ACC112 (cell line): Measurements from ENCODE around the gene RAB13.

Experiments used
- H2AFZ ChIP-seq: fragments of 200-600 bp; sonication (generic); one replicate; pipeline ENCODE4 v1.6.0; 2017; ENCODE audit warnings: antibody characterized with exemption, low read length; ENCODE audit not compliant: unreplicated experiment
- H3K27ac ChIP-seq: fragments of 200-600 bp; sonication (generic); 2 replicates; pipeline ENCODE4 v1.5.1; 2014; ENCODE audit warnings: low read depth, mild to moderate bottlenecking, antibody characterized with exemption, low read length, moderate library complexity
- H3K27me3 ChIP-seq: fragments of 200-600 bp; sonication (generic); 2 replicates; pipeline ENCODE4 v1.6.1; 2014; ENCODE audit warnings: mild to moderate bottlenecking, antibody characterized with exemption, low read length, moderate library complexity, mixed read lengths; ENCODE audit not compliant: insufficient read depth
- H3K36me3 ChIP-seq: fragments of 200-600 bp; sonication (generic); 2 replicates; pipeline ENCODE4 v1.6.1; 2016; ENCODE audit warnings: mild to moderate bottlenecking, antibody characterized with exemption, low read length, moderate library complexity, mixed read lengths; ENCODE audit not compliant: insufficient read depth
- H3K4me1 ChIP-seq: fragments of 200-600 bp; sonication (generic); one replicate; pipeline ENCODE4 v1.6.1; 2016; ENCODE audit warnings: low read length, mixed read lengths; ENCODE audit not compliant: insufficient read depth, unreplicated experiment, control insufficient read depth
- H3K4me3 ChIP-seq: fragments of 200-600 bp; sonication (generic); 2 replicates; pipeline ENCODE4 v1.5.1; 2014; ENCODE audit warnings: mild to moderate bottlenecking, low read depth, low read length
- H3K79me2 ChIP-seq: fragments of 200-600 bp; sonication (generic); one replicate; pipeline ENCODE4 v1.6.0; 2016; ENCODE audit warnings: low read length; ENCODE audit not compliant: control insufficient read depth, unreplicated experiment, insufficient read depth

Gene RAB13

DNA sequence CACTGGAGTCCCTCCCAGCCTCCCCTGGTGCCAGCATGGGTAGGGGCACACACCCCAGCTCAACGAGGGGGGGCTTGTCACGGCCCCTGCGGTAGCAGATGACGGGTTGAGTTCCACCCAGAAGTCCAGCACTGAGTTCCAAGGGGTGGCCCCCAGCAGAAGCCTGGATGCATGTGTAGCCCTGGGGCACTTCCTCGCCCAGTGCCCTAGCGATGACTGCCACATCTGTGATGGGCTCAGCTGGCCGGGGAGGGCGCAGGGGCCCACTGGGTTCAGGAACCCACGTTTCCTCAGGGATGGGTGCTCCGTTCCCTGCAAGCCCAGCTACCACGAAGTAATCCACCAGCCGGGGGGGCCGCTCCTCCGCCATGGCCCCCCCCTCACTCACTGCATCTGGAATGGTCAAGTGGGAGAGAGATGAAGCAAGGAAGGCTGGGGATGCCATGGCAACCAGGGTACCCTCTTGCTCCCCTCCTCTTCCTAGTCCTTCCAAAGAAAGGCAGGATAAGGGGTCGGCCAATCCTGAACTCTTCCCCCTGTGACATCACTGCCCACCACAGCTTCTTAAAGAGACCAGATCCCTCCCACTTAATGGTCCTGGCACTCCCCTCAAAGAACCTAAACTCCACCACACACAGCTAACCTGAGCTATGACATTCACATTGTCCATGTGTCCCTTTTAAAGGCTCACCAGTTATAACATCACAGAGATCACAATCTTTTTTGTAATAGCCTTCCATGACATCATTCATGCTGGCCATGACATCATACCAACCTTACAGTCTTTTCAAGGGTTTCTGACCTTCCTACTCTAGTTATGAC, 41.9 kb downstream of the RAB13 start:
- H3K36me3 ChIP-seq = peaks cover 11% of the 10 kb centered on the region; the same call in 1 of the 2 replicates
- H3K4me1 ChIP-seq = peaks cover 3% of the 10 kb centered on the region
- H3K27ac ChIP-seq = no peak overlapping the region
- peaks cover 19% of the 10 kb centered on the region for H3K79me2 ChIP-seq
- no peak overlapping the region for H2AFZ ChIP-seq
- H3K27me3 ChIP-seq = no peaks in the 10 kb centered on the region
- H3K4me3 ChIP-seq = peak overlapping the region; percentile 87

DNA sequence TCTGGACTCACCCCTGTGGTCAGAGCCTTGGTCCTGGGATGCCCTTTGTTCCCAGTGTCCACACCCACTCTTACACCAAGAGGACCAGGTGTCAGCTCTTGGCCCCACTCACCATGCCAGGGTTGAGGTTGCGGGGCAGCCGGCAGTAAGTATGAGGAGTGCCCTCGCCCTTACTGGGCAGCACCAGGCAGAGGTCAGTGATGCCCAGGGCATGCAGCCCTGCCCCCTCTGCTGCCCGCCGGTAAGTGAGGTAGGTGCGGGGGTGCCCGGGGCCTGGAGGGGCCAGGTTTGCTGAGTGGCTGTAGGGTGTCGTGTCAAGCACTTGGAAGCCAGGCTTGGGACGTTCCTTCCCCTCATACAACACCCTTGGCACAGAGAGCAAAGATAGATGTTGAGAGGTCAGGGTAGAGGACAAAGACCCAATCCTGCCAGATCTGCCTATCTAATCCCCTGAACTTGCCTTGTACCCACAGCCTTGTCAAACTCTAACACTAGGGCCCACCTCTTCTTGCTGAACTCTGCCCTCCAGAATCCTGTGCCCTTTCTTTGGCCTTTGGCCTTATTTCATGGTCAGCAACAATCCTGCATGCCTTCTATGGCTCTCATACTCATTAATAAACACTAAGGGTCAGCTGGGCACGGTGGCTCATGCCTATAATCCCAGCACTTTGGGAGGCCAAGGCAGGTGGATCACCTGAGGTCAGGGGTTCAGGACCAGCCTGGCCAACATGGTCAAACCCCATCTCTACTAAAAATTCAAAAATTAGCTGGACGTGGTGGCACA, 43.2 kb downstream of the RAB13 start:
- H3K27me3 ChIP-seq = no peaks in the 10 kb centered on the region
- no peak overlapping the region for H3K4me3 ChIP-seq
- peaks cover 3% of the 10 kb centered on the region for H3K4me1 ChIP-seq
- peaks cover 19% of the 10 kb centered on the region for H3K79me2 ChIP-seq
- no peak overlapping the region for H2AFZ ChIP-seq
- no peak overlapping the region for H3K27ac ChIP-seq
- H3K36me3 ChIP-seq = peaks cover 5% of the 10 kb centered on the region; the same call in 1 of the 2 replicates

DNA sequence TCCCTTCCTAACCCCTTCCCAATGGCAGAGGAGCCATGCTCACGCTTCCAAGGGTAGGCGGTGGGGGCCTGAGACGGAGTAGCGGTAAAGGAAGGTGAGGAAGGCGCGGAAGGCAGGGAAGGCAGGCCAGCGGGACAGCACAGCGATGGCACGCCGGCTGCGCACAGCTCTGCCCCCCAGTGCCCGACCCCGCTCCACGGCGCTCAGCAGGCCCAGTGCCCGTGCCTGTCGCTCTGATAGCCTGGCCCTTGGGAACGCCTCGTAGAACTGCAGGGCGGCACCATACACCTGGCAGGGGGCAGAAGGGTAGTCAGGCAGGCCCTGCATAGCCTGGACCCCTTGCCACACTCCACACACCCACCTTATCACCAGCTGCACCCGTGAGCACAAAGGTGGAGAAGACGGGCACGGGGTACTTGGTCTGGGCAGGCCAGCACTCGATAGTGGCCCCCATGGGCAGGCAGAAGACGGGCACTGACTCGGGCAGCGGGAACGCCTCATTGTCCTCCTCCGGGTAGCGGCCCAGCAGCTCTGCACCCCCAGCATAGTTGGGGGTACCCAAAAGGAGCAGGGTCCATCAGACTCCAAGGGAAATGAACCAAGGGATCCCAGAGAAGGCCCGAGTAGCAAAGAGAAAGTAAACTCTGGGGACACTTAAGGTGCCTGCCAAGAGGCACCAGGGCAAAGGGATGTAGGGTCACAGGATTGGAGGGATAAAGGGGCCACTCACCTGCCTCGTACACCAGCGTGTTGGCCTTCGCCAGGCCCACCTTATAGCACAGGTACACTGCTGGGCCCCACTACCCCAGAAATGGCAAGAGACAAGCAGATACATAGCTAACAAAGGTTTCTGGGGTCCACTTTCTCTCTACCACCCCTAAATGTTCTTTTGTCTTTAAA, 44.1 kb downstream of the RAB13 start:
- no peak overlapping the region for H3K4me3 ChIP-seq
- H2AFZ ChIP-seq = no peak overlapping the region
- peaks cover 19% of the 10 kb centered on the region for H3K79me2 ChIP-seq
- no peaks in the 10 kb centered on the region for H3K27me3 ChIP-seq
- H3K36me3 ChIP-seq = peaks cover 9% of the 10 kb centered on the region; the same call in 1 of the 2 replicates
- H3K4me1 ChIP-seq = peaks cover 3% of the 10 kb centered on the region
- H3K27ac ChIP-seq = no peak overlapping the region

DNA sequence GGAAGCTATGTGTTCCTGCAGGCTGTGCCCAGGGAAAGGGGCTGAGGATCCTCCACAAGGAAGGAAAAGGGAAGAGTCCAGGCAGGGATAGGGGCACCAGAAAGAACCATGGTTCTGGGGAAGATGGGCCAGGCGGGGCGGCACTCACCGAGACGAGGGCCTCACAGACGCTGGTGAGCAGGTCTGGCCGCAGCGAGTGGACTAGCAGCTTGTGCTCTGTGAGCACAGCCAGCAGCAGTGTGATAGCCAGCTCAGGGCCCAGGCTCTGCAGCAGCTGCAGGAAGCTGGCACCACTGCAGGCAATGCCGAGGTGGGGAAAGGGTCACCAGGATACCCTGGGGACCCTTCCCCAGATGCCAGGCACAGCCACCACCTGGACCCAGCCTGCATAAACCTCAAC, 45.4 kb downstream of the RAB13 start:
- no peak overlapping the region for H3K4me3 ChIP-seq
- H3K36me3 ChIP-seq = peaks cover 16% of the 10 kb centered on the region; the same call in 1 of the 2 replicates
- H3K27me3 ChIP-seq = no peaks in the 10 kb centered on the region
- H2AFZ ChIP-seq = no peak overlapping the region
- no peak overlapping the region for H3K27ac ChIP-seq
- H3K79me2 ChIP-seq = peaks cover 19% of the 10 kb centered on the region
- H3K4me1 ChIP-seq = no peaks in the 10 kb centered on the region

DNA sequence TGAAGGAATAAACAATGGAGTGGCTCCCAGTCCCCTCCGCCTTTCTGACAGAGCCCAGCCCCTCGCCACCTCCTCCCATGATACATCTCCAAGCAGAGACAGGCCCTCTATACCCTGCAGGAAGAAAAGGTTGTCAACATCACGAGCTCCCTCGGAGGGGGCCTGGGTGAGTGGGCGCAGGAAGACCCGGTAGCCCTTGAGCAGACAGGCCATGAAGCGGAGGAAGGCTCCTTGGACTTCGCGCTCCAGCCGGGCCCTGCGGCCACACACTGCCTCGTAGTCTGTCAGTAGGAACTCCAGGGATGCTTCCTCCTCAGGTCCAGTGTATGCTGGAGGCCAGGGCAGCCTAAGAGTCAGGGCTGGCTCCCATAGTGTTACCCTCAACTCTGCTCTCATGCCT, 46.7 kb downstream of the RAB13 start:
- no peak overlapping the region for H3K4me3 ChIP-seq
- H3K79me2 ChIP-seq = peaks cover 7% of the 10 kb centered on the region
- H3K27ac ChIP-seq = no peak overlapping the region
- H3K36me3 ChIP-seq = peaks cover 19% of the 10 kb centered on the region; the same call in 1 of the 2 replicates
- H2AFZ ChIP-seq = no peak overlapping the region
- no peaks in the 10 kb centered on the region for H3K4me1 ChIP-seq
- no peaks in the 10 kb centered on the region for H3K27me3 ChIP-seq

DNA sequence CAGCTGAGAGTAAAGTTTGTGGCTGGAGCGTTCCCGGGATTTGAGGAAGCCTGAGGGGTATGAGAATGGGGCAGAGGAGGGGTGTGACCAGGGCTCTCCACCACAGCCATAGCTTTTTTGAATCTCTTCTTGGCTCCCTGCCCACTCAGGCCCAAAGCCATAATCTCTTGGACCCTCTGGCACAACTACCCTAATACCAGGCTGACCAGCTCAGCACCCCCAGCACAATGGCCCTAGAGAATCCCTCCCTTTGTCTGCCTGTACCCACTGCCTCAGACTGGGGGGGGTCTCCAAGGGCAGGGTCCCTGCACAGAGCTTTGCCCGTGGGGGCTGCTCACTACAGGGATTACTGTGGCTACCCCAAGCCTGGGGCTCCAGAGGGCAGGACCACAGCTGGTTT, 47.1 kb downstream of the RAB13 start:
- Histone ChIP-seq H3K4me3 (no peak overlapping the region), H3K27me3 (no peaks in the 10 kb centered on the region), H3K27ac (no peak overlapping the region), H3K4me1 (no peaks in the 10 kb centered on the region), H3K36me3 (peaks cover 19% of the 10 kb centered on the region; the same call in 1 of the 2 replicates), H3K79me2 (peaks cover 2% of the 10 kb centered on the region), H2AFZ (no peak overlapping the region)

DNA sequence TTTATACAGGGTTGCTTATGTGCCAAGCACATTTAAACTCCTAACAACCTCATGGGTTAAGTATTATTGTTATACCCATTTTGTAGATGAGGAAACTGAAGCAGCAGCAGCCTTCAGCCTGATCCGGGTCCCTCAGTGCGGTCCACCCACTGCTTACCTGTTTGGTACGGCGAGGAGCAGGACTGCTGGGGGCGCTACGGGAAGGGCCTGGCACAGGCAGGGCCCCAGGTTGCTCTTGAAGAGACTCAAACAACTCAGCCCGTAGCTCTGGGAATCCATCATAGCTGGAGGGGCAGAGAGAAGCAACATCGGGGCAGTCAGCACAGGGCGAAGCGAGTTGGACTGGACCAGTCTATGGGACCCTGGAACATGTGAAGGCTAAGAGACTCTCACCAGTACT, 48.8 kb downstream of the RAB13 start:
- Histone ChIP-seq H3K36me3 (peaks cover 15% of the 10 kb centered on the region; the same call in 1 of the 2 replicates), H2AFZ (no peak overlapping the region), H3K4me3 (no peak overlapping the region), H3K27me3 (no peaks in the 10 kb centered on the region), H3K79me2 (no peaks in the 10 kb centered on the region), H3K4me1 (no peaks in the 10 kb centered on the region), H3K27ac (no peak overlapping the region)

DNA sequence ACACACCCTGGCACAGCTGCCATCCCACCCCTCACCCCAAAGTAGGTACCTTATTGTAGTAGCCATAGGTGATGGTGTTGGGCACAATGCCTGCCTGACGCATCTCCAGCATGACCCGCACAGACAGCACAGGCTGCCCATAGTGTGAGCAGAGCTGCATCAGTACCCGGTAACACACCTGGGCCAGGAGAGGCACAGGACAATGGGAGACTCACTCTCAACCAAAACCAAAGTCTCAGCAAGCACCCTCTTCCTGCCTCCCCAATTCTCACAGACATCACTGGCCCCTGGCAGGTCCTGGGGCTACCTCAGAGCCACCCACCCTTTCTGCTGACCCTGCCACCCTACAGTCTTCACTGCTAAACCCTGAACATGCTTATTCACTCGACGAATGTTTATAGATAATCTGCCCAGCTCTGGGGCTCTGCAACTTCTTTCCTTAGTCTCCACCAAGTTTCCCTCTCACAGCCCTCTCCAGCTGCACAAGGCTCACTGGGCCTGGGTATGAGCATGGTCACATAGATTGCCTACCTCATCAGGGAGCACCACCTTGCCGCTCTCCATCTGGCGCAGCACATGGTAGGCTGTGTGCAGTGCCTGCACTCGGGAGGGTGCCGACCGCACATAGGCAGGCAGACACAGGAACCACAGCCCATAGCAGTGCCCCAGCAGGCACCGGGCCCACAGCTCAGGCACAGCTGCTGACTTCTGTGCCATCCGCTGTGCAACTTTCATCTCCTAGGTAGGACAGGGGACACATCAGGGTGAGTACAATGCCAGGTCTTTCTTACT, 49.9 kb downstream of the RAB13 start:
- H3K27me3 ChIP-seq = no peaks in the 10 kb centered on the region
- H3K4me3 ChIP-seq = no peak overlapping the region
- H3K4me1 ChIP-seq = no peaks in the 10 kb centered on the region
- H3K36me3 ChIP-seq = peaks cover 15% of the 10 kb centered on the region; the same call in 1 of the 2 replicates
- H3K79me2 ChIP-seq = no peaks in the 10 kb centered on the region
- H3K27ac ChIP-seq = no peak overlapping the region
- H2AFZ ChIP-seq = no peak overlapping the region

DNA sequence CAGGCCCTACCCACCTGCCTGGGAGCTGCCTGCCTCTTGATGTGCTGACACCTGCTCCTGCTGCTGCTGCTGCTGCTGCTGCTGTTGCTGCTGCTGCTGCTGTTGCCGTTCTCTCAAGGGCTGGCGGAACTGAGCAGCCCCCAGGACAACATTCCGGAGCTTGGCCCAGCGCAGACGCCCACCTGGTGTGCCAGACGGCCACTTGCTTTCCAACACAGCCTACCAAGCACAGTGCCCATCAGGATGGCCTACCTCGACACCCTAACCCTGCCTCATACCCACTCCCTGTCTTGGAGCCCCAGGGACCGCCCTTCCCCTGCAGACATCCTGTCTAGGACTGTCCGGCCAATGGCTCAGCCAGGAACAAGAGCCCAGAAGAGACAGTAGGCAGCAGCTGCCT, 51.4 kb downstream of the RAB13 start:
- no peak overlapping the region for H3K4me3 ChIP-seq
- H3K27me3 ChIP-seq = no peaks in the 10 kb centered on the region
- H3K4me1 ChIP-seq = no peaks in the 10 kb centered on the region
- peaks cover 15% of the 10 kb centered on the region; the same call in 1 of the 2 replicates for H3K36me3 ChIP-seq
- no peaks in the 10 kb centered on the region for H3K79me2 ChIP-seq
- no peak overlapping the region for H3K27ac ChIP-seq
- H2AFZ ChIP-seq = no peak overlapping the region
